ENCODE measurements around the gene CNOT11. TPM values are rescaled to one million over a fixed set of nuclear protein-coding genes. Genes with fewer than 3 reads are reported as not detected.

CNOT11 gene
- total and polyA plus RNA-seq, 2 of the 4 experiments (the other 2 are of a cell fraction): 36.4 to 55.8 TPM

DNA sequence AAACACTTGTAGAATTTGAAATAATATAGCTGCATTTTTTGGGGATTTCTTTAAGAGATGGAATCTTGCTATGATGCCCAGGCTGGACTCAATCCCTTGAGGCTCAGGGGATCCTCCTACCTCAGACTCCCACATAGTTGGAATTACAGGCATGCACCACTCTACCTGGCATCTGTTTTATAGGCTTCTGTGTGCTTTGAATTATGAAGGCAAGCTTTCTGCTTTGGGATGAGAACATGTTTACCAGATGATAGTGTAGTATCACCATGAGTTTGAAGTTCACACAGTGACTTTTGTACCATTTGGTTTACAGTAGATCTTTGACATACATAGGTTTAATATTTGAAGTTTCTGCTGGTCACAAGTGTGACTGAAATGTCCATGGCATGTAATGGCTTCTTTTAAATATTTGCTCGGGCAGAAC lies 10.7 kb downstream of the CNOT11 start:
- H2BK5ac ChIP-seq (ENCODE audit: low read depth, low read length, poor library complexity, severe bottlenecking): no peak overlapping the region
- H2AK5ac ChIP-seq (ENCODE audit: low read depth, low read length): no peak overlapping the region
- H3K18ac ChIP-seq (ENCODE audit: low read depth, low read length): no peak overlapping the region
- intact Hi-C loops (cut with micrococcal nuclease) (no loop called here), dilution Hi-C loops (cut with HindIII; ENCODE audit: low sequenced_read_pairs, unreplicated experiment) (no loop called here), in situ Hi-C loops (cut with MboI; ENCODE audit: low sequenced_read_pairs) (no loop called here)
- H3K27ac ChIP-seq (ENCODE audit: insufficient read depth, low read length): no peak overlapping the region
- no CpG with 5 or more reads among the region's 1 CpG for WGBS, 2 experiments (ENCODE audit: extremely low coverage in 2 of 2, insufficient read length in 1 of 2)
- no peak overlapping the region for H3K4me2 ChIP-seq (ENCODE audit: low read depth, low read length)
- TF ChIP-seq MAFK (IDR thresholded peaks at IDR 0.05; ENCODE audit: low read depth, low read length) (no peak), MXI1 (IDR thresholded peaks at IDR 0.05; ENCODE audit: borderline replicate concordance, low read depth, low read length) (no peak), SMC3 (IDR thresholded peaks at IDR 0.05; ENCODE audit: low read depth, low read length) (no peak), CEBPB (IDR thresholded peaks at IDR 0.05; ENCODE audit: low read depth, low read length) (no peak), RFX5 (IDR thresholded peaks at IDR 0.05; ENCODE audit: low read depth, low read length) (no peak), RAD21 (IDR thresholded peaks at IDR 0.05; ENCODE audit: low read length) (no peak), BHLHE40 (IDR thresholded peaks at IDR 0.05; ENCODE audit: low read depth, low read length) (no peak), FOS (IDR thresholded peaks at IDR 0.05; ENCODE audit: low read depth, low read length) (no peak), USF2 (IDR thresholded peaks at IDR 0.05; ENCODE audit: low read depth, low read length) (no peak), MAZ (IDR thresholded peaks at IDR 0.05; ENCODE audit: borderline replicate concordance, low read depth, low read length) (no peak), CHD1 (IDR thresholded peaks at IDR 0.05; ENCODE audit: low read depth, low read length) (no peak), NFE2L2 (IDR thresholded peaks at IDR 0.05; ENCODE audit: low read depth, low read length) (no peak), RCOR1 (IDR thresholded peaks at IDR 0.05; ENCODE audit: insufficient replicate concordance, low read length) (no peak), POLR2A (IDR thresholded peaks at IDR 0.05; ENCODE audit: low read depth, low read length) (no peak)
- TF ChIP-seq, protein P1, sequence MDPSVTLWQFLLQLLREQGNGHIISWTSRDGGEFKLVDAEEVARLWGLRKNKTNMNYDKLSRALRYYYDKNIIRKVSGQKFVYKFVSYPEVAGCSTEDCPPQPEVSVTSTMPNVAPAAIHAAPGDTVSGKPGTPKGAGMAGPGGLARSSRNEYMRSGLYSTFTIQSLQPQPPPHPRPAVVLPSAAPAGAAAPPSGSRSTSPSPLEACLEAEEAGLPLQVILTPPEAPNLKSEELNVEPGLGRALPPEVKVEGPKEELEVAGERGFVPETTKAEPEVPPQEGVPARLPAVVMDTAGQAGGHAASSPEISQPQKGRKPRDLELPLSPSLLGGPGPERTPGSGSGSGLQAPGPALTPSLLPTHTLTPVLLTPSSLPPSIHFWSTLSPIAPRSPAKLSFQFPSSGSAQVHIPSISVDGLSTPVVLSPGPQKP (IDR thresholded peaks at IDR 0.05; ENCODE audit: borderline replicate concordance, low read depth, low read length): no peak
- H2AK9ac ChIP-seq (replicated peaks; ENCODE audit: low read depth, low read length, poor library complexity): no peak overlapping the region
- H4K8ac ChIP-seq (ENCODE audit: low read depth in 2 of 2, low read length in 2 of 2): no peak overlapping the region
- BruUV-seq (replicated peaks): no TSS peak
- H2BK120ac ChIP-seq (ENCODE audit: low read depth, low read length): no peak overlapping the region
- no peak overlapping the region for H4K5ac ChIP-seq (ENCODE audit: low read depth, low read length)
- peaks cover 2% of the 10 kb centered on the region; the same call in 1 of the 2 replicates for H3K9me1 ChIP-seq (ENCODE audit: insufficient read depth, low read length)
- DNase-seq (no peak), ATAC-seq (ENCODE audit: low read depth) (no peak)
- H3K4ac ChIP-seq (ENCODE audit: low read depth, low read length): no peak overlapping the region
- peaks cover 2% of the 10 kb centered on the region; the same call in 1 of the 2 replicates for H3K9me3 ChIP-seq (ENCODE audit: control insufficient read depth, insufficient read depth, low read length)
- H3K27me3 ChIP-seq (ENCODE audit: control insufficient read depth, insufficient read depth, low read length): no peaks in the 10 kb centered on the region
- no peak overlapping the region for H3K23ac ChIP-seq (ENCODE audit: low read depth, low read length)
- H4K91ac ChIP-seq (ENCODE audit: insufficient read depth, low read depth, low read length): no peak overlapping the region
- H2BK15ac ChIP-seq (ENCODE audit: low read depth, low read length): no peak overlapping the region
- ChIA-PET POLR2A (ENCODE audit: unreplicated experiment) (no interaction called here), CTCF (interaction anchor here (0.5 kb wide), 1 partner anchor 203 kb away, joined by 3 read pairs; no protein-coding TSS in a partner anchor)
- H3K4me3 ChIP-seq (ENCODE audit: insufficient read depth, low read depth, low read length): no peak overlapping the region
- peaks cover 27 to 47% of the 10 kb centered on the region in 2 experiments for H3K79me1 ChIP-seq (ENCODE audit: low read depth in 1 of 2, low read length in 2 of 2)
- H3K4me1 ChIP-seq (ENCODE audit: control insufficient read depth, insufficient read depth, low read length): no peaks in the 10 kb centered on the region
- no peak overlapping the region for H2BK20ac ChIP-seq (ENCODE audit: low read depth, low read length)
- no peak overlapping the region for H3K14ac ChIP-seq (replicated peaks; ENCODE audit: low read depth, low read length)
- no peak overlapping the region for H3K9ac ChIP-seq (ENCODE audit: low read depth, low read length)
- no peak overlapping the region for H2AFZ ChIP-seq (replicated peaks; ENCODE audit: low read length, poor library complexity)
- no peak overlapping the region for H3K56ac ChIP-seq (ENCODE audit: extremely low read depth, insufficient read depth, low read length)
- peaks cover 47% of the 10 kb centered on the region for H3K36me3 ChIP-seq (ENCODE audit: control insufficient read depth, insufficient read depth, low read length)
- peaks cover 6% of the 10 kb centered on the region; the same call in 1 of the 2 replicates for H4K20me1 ChIP-seq (ENCODE audit: insufficient read depth, low read length)
